Measurements from ENCODE around the gene MRGPRG.

DNA sequence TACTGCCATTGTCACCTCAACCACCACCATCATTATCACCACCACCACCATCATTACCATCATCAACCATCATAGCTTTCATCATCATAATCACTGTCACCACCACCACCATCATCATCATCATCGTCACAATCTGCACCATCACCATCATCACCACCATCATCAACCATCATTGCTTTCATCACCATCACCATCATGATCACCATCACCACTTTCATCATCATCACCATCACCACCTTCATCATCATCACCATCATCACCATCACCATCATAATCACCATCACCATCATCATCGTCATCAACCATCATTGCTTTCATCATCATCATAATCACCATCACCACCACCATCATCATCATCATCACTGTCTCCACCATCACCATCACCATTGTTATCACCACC, 44.8 kb downstream of the MRGPRG start:
- TF ChIP-seq, protein P1, sequence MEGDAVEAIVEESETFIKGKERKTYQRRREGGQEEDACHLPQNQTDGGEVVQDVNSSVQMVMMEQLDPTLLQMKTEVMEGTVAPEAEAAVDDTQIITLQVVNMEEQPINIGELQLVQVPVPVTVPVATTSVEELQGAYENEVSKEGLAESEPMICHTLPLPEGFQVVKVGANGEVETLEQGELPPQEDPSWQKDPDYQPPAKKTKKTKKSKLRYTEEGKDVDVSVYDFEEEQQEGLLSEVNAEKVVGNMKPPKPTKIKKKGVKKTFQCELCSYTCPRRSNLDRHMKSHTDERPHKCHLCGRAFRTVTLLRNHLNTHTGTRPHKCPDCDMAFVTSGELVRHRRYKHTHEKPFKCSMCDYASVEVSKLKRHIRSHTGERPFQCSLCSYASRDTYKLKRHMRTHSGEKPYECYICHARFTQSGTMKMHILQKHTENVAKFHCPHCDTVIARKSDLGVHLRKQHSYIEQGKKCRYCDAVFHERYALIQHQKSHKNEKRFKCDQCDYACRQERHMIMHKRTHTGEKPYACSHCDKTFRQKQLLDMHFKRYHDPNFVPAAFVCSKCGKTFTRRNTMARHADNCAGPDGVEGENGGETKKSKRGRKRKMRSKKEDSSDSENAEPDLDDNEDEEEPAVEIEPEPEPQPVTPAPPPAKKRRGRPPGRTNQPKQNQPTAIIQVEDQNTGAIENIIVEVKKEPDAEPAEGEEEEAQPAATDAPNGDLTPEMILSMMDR (conservative IDR thresholded peaks at IDR 0.05; ENCODE audit: low read depth, low read length) = no peak
- TF ChIP-seq EZH2 (IDR thresholded peaks at IDR 0.05; ENCODE audit: low read length, unreplicated experiment) = no peak

All from PC-3 (cell line).